ENCODE data around the gene OPTN. TPM values are rescaled to one million over a fixed set of nuclear protein-coding genes. Genes with fewer than 3 reads are reported as not detected.
"Not testable (repeated sequence)": the region's sequence is repeated elsewhere in the genome, so short reads cannot be mapped to it uniquely, and the experiment has no call there.

Gene OPTN
- total and polyA plus RNA-seq, 7 donors, result 53.5 to 127 (median 63.7) TPM

DNA sequence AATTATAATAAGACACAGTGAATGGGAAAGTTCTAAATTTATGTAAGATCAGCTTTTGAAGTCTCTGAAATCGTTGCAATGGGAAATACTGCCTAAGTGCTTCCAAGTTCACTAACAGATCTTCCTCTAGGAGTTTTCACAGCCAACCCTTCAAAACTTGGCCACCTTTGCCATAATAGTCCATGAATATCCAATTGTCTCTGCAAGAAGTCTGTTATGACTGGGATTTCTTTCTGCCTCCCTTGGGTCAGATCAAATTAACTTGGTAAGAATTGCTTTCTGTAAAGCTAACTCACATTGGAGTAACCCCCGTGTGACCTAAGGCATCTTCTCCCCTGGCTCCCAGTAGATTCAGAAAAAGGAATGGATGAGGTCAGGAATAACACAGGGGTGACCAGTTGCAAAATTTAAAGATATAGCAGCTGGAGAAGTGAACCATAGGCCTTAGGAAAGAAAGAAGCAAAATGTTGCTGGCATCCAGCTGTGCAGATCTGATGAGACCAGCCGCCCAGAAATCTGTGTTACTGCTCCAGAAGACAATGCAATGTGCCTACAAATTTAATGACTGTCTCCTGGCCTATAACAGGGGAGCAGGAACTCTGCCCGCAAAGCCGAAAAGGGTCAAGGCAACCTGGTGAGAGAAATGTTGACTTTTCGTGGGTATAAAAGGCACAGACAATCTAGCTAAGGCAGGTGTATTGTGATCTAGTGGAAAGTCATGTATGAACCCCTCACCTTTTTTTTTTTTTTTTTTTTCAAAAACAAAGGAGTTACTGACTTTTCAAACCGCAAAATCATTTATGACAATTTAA lies 7.5 kb upstream of the OPTN start:
- peaks cover 0 to 6% (median 0%) of the 10 kb centered on the region in 4 donors for H3K4me1 ChIP-seq
- H3K4me3 ChIP-seq, result no peak overlapping the region
- no peak for DNase-seq
- intact Hi-C loops (cut with DNase I), result loop anchor here (10.0 kb wide), 1 partner anchor 828 kb away; no protein-coding TSS in a partner anchor
- no peaks in the 10 kb centered on the region for H3K27me3 ChIP-seq
- H3K9me3 ChIP-seq, result no peaks in the 10 kb centered on the region
- 86 to 91% methylated on average over 7 of the region's 7 CpGs for WGBS, 2 donors
- no peaks in the 10 kb centered on the region for H3K36me3 ChIP-seq
- TF ChIP-seq POLR2AphosphoS5 (IDR thresholded peaks at IDR 0.05) (peak in 1 of 4 donors; percentile 23), POLR2A (IDR thresholded peaks at IDR 0.05) (no peak)
- H3K27ac ChIP-seq, result no peak overlapping the region

DNA sequence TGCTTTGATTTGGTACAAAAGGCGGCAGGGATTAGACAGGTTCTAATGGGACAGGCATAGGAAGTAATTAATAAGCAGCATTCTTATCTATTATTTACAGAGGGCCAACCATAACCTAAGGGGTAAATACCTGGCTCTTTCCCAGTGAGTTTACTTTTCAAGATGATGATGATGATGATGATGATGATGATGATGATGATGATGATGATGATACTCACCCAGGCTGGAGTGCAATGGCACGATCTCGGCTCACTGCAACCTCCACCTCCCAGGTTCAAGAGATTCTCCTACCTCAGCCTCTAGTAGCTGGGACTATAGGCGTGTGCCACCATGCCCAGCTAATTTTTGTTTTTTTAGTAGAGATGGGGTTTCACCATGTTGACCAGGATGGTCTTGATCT lies 5.9 kb upstream of the OPTN start:
- 96 to 97% methylated on average over 4 of the region's 4 CpGs for WGBS, 2 donors
- peaks cover 0 to 10% (median 4%) of the 10 kb centered on the region in 4 donors for H3K4me1 ChIP-seq
- H3K9me3 ChIP-seq, H3K4me3 ChIP-seq, H3K27ac ChIP-seq, H3K36me3 ChIP-seq, DNase-seq, H3K27me3 ChIP-seq: not testable (repeated sequence)
- intact Hi-C loops (cut with DNase I), result loop anchor here (10.0 kb wide), 1 partner anchor 829 kb away; no protein-coding TSS in a partner anchor

DNA sequence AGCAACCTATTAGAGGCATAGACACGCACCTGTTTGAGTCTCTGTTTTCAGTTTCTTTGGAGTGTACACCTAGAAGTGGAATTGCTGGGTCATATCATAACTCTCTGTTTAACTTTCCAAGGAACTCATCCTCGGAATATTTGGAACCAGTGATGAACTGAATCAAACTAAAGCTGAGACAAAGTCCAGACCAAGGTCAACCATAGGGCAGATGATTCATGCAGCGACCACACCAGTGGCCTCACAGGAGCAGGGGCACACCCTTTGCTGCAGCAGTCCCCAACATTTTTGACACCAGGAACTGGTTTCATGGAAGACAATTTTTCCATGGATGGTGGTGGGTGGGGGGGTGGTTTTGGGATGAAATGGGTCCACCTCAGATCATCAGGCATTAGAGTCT lies 4.9 kb upstream of the OPTN start:
- intact Hi-C loops (cut with DNase I), result loop anchor here (10.0 kb wide), 1 partner anchor 830 kb away; no protein-coding TSS in a partner anchor
- no peak overlapping the region for H3K4me3 ChIP-seq
- WGBS, 2 donors, result 79 to 85% methylated on average over 3 of the region's 3 CpGs
- no peaks in the 10 kb centered on the region for H3K9me3 ChIP-seq
- peaks cover 0 to 12% (median 4%) of the 10 kb centered on the region in 4 donors for H3K4me1 ChIP-seq
- TF ChIP-seq EP300 (IDR thresholded peaks at IDR 0.05) (no peak), POLR2A (IDR thresholded peaks at IDR 0.05) (no peak), POLR2AphosphoS5 (IDR thresholded peaks at IDR 0.05) (no peak)
- TF ChIP-seq, protein P1, sequence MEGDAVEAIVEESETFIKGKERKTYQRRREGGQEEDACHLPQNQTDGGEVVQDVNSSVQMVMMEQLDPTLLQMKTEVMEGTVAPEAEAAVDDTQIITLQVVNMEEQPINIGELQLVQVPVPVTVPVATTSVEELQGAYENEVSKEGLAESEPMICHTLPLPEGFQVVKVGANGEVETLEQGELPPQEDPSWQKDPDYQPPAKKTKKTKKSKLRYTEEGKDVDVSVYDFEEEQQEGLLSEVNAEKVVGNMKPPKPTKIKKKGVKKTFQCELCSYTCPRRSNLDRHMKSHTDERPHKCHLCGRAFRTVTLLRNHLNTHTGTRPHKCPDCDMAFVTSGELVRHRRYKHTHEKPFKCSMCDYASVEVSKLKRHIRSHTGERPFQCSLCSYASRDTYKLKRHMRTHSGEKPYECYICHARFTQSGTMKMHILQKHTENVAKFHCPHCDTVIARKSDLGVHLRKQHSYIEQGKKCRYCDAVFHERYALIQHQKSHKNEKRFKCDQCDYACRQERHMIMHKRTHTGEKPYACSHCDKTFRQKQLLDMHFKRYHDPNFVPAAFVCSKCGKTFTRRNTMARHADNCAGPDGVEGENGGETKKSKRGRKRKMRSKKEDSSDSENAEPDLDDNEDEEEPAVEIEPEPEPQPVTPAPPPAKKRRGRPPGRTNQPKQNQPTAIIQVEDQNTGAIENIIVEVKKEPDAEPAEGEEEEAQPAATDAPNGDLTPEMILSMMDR (IDR thresholded peaks at IDR 0.05), result no peak
- H3K27ac ChIP-seq, result no peak overlapping the region
- DNase-seq, result no peak
- H3K36me3 ChIP-seq, result no peaks in the 10 kb centered on the region
- H3K27me3 ChIP-seq, result no peaks in the 10 kb centered on the region

DNA sequence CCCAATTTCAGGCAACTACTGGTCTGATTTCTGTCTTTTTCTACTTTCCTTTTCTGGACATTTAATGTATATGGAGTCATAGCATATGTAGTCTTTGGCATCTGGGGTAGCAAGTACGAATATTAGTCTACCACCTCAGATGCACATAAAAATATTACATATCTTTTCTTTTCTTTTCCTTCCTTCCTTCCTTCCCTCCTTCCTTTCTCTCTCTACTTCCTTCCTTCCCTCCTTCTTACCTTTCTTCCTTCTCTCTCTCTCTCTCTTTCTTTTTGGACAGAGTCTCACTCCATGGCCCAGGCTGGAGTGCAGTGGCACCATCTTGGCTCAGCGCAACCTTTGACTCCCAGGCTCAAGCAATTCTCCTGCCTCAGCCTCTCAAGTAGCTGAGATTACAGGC lies 4.0 kb upstream of the OPTN start:
- TF ChIP-seq, protein P1 (IDR thresholded peaks at IDR 0.05), result no peak
- TF ChIP-seq EP300 (IDR thresholded peaks at IDR 0.05) (no peak), POLR2A (IDR thresholded peaks at IDR 0.05) (no peak), POLR2AphosphoS5 (IDR thresholded peaks at IDR 0.05) (no peak)
- Histone ChIP-seq H3K4me3 (no peak overlapping the region), H3K36me3 (no peaks in the 10 kb centered on the region), H3K9me3 (no peaks in the 10 kb centered on the region), H3K4me1 (peaks cover 0 to 14% (median 5%) of the 10 kb centered on the region in 4 donors), H3K27ac (no peak overlapping the region), H3K27me3 (no peaks in the 10 kb centered on the region)
- intact Hi-C loops (cut with DNase I), result loop anchor here (10.0 kb wide), 1 partner anchor 831 kb away; no protein-coding TSS in a partner anchor
- WGBS, 2 donors, result 92 to 94% methylated on average over 2 of the region's 2 CpGs
- DNase-seq, result no peak

DNA sequence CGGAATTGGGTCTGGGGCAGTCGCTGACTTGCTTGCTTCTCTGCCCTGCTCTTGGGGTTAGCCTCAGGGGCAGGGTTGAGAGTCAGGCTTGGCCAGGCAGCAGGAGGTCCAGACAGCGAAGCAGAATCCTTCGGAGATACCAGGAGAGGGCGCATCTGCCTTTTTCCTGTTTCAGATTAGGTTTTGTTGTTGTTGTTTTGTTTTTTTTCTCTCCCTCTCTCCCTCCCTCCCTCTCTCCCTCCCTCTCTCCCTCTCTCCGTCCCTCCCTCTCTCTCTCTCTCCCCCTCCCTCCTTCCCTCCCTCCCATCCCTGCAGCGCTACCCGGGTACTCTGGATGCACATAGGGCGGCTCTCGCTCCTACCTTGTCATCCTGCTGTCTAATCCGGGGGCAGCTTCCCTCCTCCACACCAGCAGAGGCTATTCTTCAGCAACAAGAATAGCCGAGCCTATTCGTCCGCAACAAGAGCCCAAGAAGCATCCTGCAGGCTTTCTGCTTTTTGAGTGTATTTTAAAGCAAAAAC lies 758 bp upstream of the OPTN start:
- TF ChIP-seq EP300 (IDR thresholded peaks at IDR 0.05), result no peak
- TF ChIP-seq, protein P1 (IDR thresholded peaks at IDR 0.05), result peak in 1 of 4 experiments; percentile 26
- no peak for TF ChIP-seq POLR2A (IDR thresholded peaks at IDR 0.05)
- TF ChIP-seq POLR2AphosphoS5 (IDR thresholded peaks at IDR 0.05), result no peak
- Histone ChIP-seq H3K27me3 (no peaks in the 10 kb centered on the region), H3K36me3 (no peaks in the 10 kb centered on the region), H3K4me1 (peaks cover 0 to 30% (median 22%) of the 10 kb centered on the region in 4 donors), H3K9me3 (no peaks in the 10 kb centered on the region), H3K4me3 (peak overlapping the region; percentile 73 to 94 (median 94)), H3K27ac (peak overlapping the region; percentile 93 to 97 (median 95))
- intact Hi-C loops (cut with DNase I), result loop anchor here (10.0 kb wide), 1 partner anchor 834 kb away; no protein-coding TSS in a partner anchor
- peak; percentile 77 for DNase-seq
- WGBS, 2 donors, result 1 to 3% methylated on average over 14 of the region's 14 CpGs
